HepG2 (cell line): ENCODE measurements around the gene NOP58. TPM values are rescaled to one million over a fixed set of nuclear protein-coding genes. Genes with fewer than 3 reads are reported as not detected.

ENCODE experiments used
- ATRX ChIP-seq: sonication (generic); formaldehyde crosslinking; IDR thresholded peaks from 2 replicates; pipeline ENCODE4 v1.4.0; 2020; ENCODE audit warnings: missing genetic modification reagents, borderline replicate concordance
- CREM ChIP-seq, 2 experiments: sonication (generic) in 1 of 2; formaldehyde crosslinking in 1 of 2; IDR thresholded peaks; 2 replicates each; pipeline versions ENCODE4 v1.4.0 to v1.6.1; 2016 to 2020; ENCODE audit warnings: antibody characterized with exemption in 1 of 2, mild to moderate bottlenecking in 1 of 2, missing genetic modification reagents in 1 of 2
- FOXC1 ChIP-seq: sonication (generic); formaldehyde crosslinking; IDR thresholded peaks from 2 replicates; pipeline ENCODE4 v1.8.0; 2022; ENCODE audit warnings: mild to moderate bottlenecking, missing genetic modification reagents, borderline replicate concordance
- FOXK2 ChIP-seq: fragments of 450-650 bp; IDR thresholded peaks from 2 replicates; pipeline ENCODE4 v1.6.1; 2016
- FOXM1 ChIP-seq: sonication (generic); formaldehyde crosslinking; IDR thresholded peaks from 2 replicates; pipeline ENCODE4 v1.5.0; 2020; ENCODE audit warnings: missing genetic modification reagents
- HDAC2 ChIP-seq: sonication (generic); formaldehyde crosslinking; IDR thresholded peaks from 2 replicates; pipeline ENCODE4 v1.4.0; 2020; ENCODE audit warnings: missing genetic modification reagents
- HOXA3 ChIP-seq: sonication (generic); formaldehyde crosslinking; IDR thresholded peaks from 2 replicates; pipeline ENCODE4 v1.5.0; 2020; ENCODE audit warnings: missing genetic modification reagents
- POGZ ChIP-seq: sonication (generic); formaldehyde crosslinking; IDR thresholded peaks from 2 replicates; pipeline ENCODE4 v1.4.0; 2020; ENCODE audit warnings: mild to moderate bottlenecking, missing genetic modification reagents
- RNF219 ChIP-seq: sonication (generic); formaldehyde crosslinking; IDR thresholded peaks from 2 replicates; pipeline ENCODE4 v1.5.0; 2020; ENCODE audit warnings: mild to moderate bottlenecking, missing genetic modification reagents
- SP1 ChIP-seq, 2 experiments: fragments of 450-650 bp in 1 of 2; sonication (generic) in 1 of 2; formaldehyde crosslinking in 1 of 2; IDR thresholded peaks; 2 replicates each; pipeline versions ENCODE4 v1.4.0 to v1.6.1; 2016 to 2020; ENCODE audit warnings: missing genetic modification reagents in 1 of 2
- ZFP1 ChIP-seq: IDR thresholded peaks from 2 replicates; pipeline ENCODE4 v1.6.1; 2016
- ZFY ChIP-seq: sonication (generic); formaldehyde crosslinking; IDR thresholded peaks from 2 replicates; pipeline ENCODE4 v1.4.0; 2020; ENCODE audit warnings: missing genetic modification reagents
- ZNF275 ChIP-seq: sonication (generic); formaldehyde crosslinking; IDR thresholded peaks from 2 replicates; pipeline ENCODE4 v1.8.0; 2022; ENCODE audit warnings: missing genetic modification reagents, mild to moderate bottlenecking, inconsistent platforms, borderline replicate concordance
- ZNF317 ChIP-seq: sonication (generic); formaldehyde crosslinking; IDR thresholded peaks from 2 replicates; pipeline ENCODE4 v1.5.0; 2020; ENCODE audit warnings: mild to moderate bottlenecking, missing genetic modification reagents
- ZNF326 ChIP-seq: sonication (generic); formaldehyde crosslinking; IDR thresholded peaks from 2 replicates; pipeline ENCODE4 v1.4.0; 2020; ENCODE audit warnings: missing genetic modification reagents, borderline replicate concordance
- ZNF337 ChIP-seq: sonication (generic); formaldehyde crosslinking; IDR thresholded peaks from 2 replicates; pipeline ENCODE4 v1.5.1; 2020; ENCODE audit warnings: missing genetic modification reagents, low read depth, mild to moderate bottlenecking, borderline replicate concordance
- ZNF350 ChIP-seq: sonication (generic); formaldehyde crosslinking; IDR thresholded peaks from 2 replicates; pipeline ENCODE4 v1.4.0; 2020; ENCODE audit warnings: mild to moderate bottlenecking, low read depth, missing genetic modification reagents, borderline replicate concordance
- ZNF556 ChIP-seq: sonication (generic); formaldehyde crosslinking; IDR thresholded peaks from 2 replicates; pipeline ENCODE4 v1.4.0; 2020; ENCODE audit warnings: mild to moderate bottlenecking, missing genetic modification reagents, borderline replicate concordance
- ZNF644 ChIP-seq: IDR thresholded peaks from 2 replicates; pipeline ENCODE4 v1.6.1; 2016; ENCODE audit warnings: low read depth
- polyA plus RNA-seq, 8 experiments: library from polyadenylated mRNA; depleted of rRNA in 3 of 8; stranded (reverse) in 7 of 8; unstranded in 1 of 8; fragments of >200 nt; fragmentation: Illumina TruSeq in 4 of 8; extraction: Trizol in 4 of 8; gene quantifications; 2 replicates each; pipeline versions ENCODE4 v1.2.1 to v1.2.3, GENCODE V29; 2011 to 2016; ENCODE audit warnings: low read depth in 4 of 8, missing spikeins in 1 of 8, mixed read lengths in 1 of 8; ENCODE audit not compliant: insufficient read depth in 1 of 8
- total RNA-seq, 5 experiments: library from RNA; depleted of rRNA; stranded (reverse); fragments of >200 nt; fragmentation: Illumina TruSeq; extraction: Trizol; gene quantifications; 2 replicates each; pipeline ENCODE4 v1.2.3, GENCODE V29; 2016; ENCODE audit warnings: low read depth in 1 of 5
- TF ChIP-seq, protein P1 (sequence below): sonication (generic); formaldehyde crosslinking; IDR thresholded peaks from 2 replicates; pipeline ENCODE4 v1.5.1; 2020; ENCODE audit warnings: mild to moderate bottlenecking, missing genetic modification reagents
- TF ChIP-seq, protein P2 (sequence below): sonication (generic); formaldehyde crosslinking; IDR thresholded peaks from 2 replicates; pipeline ENCODE4 v1.4.0; 2020; ENCODE audit warnings: missing genetic modification reagents, borderline replicate concordance

Gene NOP58
- total and polyA plus RNA-seq, 2 of the 13 experiments (the other 11 are each of a cell fraction or from before 2014, with no cell fraction given): 74.9 to 203 TPM

- TF ChIP-seq, protein P1, sequence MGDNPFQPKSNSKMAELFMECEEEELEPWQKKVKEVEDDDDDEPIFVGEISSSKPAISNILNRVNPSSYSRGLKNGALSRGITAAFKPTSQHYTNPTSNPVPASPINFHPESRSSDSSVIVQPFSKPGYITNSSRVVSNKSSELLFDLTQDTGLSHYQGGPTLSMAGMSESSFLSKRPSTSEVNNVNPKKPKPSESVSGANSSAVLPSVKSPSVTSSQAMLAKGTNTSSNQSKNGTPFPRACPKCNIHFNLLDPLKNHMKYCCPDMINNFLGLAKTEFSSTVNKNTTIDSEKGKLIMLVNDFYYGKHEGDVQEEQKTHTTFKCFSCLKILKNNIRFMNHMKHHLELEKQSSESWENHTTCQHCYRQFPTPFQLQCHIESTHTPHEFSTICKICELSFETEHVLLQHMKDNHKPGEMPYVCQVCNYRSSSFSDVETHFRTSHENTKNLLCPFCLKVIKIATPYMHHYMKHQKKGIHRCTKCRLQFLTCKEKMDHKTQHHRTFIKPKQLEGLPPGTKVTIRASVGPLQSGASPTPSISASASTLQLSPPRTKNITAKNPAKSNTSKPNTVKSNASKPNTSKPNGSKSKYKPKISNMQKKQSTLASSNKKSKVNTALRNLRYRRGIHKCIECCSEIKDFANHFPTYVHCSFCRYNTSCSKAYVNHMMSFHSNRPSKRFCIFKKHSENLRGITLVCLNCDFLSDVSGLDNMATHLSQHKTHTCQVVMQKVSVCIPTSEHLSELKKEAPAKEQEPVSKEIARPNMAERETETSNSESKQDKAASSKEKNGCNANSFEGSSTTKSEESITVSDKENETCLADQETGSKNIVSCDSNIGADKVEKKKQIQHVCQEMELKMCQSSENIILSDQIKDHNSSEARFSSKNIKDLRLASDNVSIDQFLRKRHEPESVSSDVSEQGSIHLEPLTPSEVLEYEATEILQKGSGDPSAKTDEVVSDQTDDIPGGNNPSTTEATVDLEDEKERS (CRISPR knock-in tag): peak; percentile 89
- TF ChIP-seq ZNF317 (CRISPR knock-in tag) (peak; percentile 87), ZNF556 (CRISPR knock-in tag) (peak; percentile 21; the same call in 1 of the 2 replicates), POGZ (CRISPR knock-in tag) (peak; percentile 87), FOXM1 (CRISPR knock-in tag) (no peak), ZNF644 (CRISPR knock-in tag) (no peak), ZNF326 (CRISPR knock-in tag) (0 out of 2 replicates have a peak, but pooled peaks have one; percentile 16), FOXK2 (peak; percentile 30; the same call in 1 of the 2 replicates), ATRX (CRISPR knock-in tag) (no peak), FOXC1 (CRISPR knock-in tag) (peak; percentile 19; the same call in 1 of the 2 replicates), ZFP1 (CRISPR knock-in tag) (no peak), ZNF350 (peak; percentile 54; the same call in 1 of the 2 replicates), SP1 (IDR thresholded peaks at IDR 0.05) (no peak), SP1 (CRISPR knock-in tag; IDR thresholded peaks at IDR 0.05) (0 out of 2 replicates have a peak, but pooled peaks have one; percentile 61), HDAC2 (CRISPR knock-in tag) (peak; percentile 67), RNF219 (CRISPR knock-in tag) (no peak), ZNF337 (CRISPR knock-in tag) (peak; percentile 77; the same call in 1 of the 2 replicates), CREM (IDR thresholded peaks at IDR 0.05) (peak; percentile 95), CREM (CRISPR knock-in tag; IDR thresholded peaks at IDR 0.05) (peak; percentile 76), HOXA3 (CRISPR knock-in tag) (peak; percentile 97), ZFY (CRISPR knock-in tag) (peak; percentile 85), ZNF275 (CRISPR knock-in tag) (peak; percentile 89)
- TF ChIP-seq, protein P2, sequence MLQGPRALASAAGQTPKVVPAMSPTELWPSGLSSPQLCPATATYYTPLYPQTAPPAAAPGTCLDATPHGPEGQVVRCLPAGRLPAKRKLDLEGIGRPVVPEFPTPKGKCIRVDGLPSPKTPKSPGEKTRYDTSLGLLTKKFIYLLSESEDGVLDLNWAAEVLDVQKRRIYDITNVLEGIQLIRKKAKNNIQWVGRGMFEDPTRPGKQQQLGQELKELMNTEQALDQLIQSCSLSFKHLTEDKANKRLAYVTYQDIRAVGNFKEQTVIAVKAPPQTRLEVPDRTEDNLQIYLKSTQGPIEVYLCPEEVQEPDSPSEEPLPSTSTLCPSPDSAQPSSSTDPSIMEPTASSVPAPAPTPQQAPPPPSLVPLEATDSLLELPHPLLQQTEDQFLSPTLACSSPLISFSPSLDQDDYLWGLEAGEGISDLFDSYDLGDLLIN (CRISPR knock-in tag): 0 out of 2 replicates have a peak, but pooled peaks have one; percentile 17
Measured at GRCh38 chr2:202238234-202239197, 27.0 kb upstream of the NOP58 start, which contains the start of gene SUMO1 (continued).
